ENCODE data around the gene TBC1D22A. TPM values are rescaled to one million over a fixed set of nuclear protein-coding genes. Genes with fewer than 3 reads are reported as not detected.

Gene TBC1D22A
- polyA plus RNA-seq, 1 donor (not counting 4 experiments of a cell fraction or from before 2014, with no cell fraction given): 20.9 TPM

DNA sequence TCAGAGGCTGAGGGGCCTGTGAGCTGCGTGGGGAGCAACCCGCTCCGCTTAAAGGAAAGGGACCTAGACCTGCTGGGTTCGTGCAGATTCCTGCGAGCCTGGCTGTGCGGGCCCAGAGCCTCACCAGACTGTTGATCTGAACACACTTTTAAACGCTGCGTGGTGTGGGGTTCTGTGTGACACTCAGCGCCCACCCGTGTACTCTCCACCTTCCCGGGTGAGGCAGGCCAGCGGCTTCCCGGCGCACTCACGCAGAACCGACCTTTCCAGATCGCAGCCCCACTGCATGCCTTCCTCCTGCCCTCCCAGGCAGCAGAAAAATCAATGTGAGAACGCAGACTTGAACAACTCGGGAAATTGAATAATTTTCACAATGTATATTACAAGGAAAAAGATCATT lies 388.6 kb downstream of the TBC1D22A start:
- H3K4me3 ChIP-seq (ENCODE audit: control insufficient read depth in 2 of 3, extremely low read depth in 1 of 3, insufficient read depth in 2 of 3, low read depth in 1 of 3, low read length in 3 of 3): no peak overlapping the region
- no peaks in the 10 kb centered on the region for H3K9me3 ChIP-seq (ENCODE audit: control insufficient read depth, low read depth, low read length)
- H3K27ac ChIP-seq (ENCODE audit: control insufficient read depth, insufficient read depth, low read length): no peak overlapping the region
- peaks cover 0 to 1% of the 10 kb centered on the region in 2 experiments for H3K36me3 ChIP-seq (ENCODE audit: control insufficient read depth in 2 of 2, extremely low read depth in 1 of 2, insufficient read depth in 2 of 2, low read length in 2 of 2)
- no peaks in the 10 kb centered on the region for H3K79me2 ChIP-seq (ENCODE audit: control insufficient read depth, insufficient read depth, low read length)
- no peaks in the 10 kb centered on the region for H4K20me1 ChIP-seq (ENCODE audit: control insufficient read depth, extremely low read depth, insufficient read depth, low read length)
- no peak overlapping the region for H3K4me2 ChIP-seq (ENCODE audit: control insufficient read depth, extremely low read depth, insufficient read depth, low read depth, low read length)
- no peak for FAIRE-seq
- dilution Hi-C loops (cut with MboI; ENCODE audit: extremely low pct_ligation_motif_present, low sequenced_read_pairs): no loop called here
- H3K9me1 ChIP-seq (ENCODE audit: control insufficient read depth, extremely low read depth, insufficient read depth, low read length): no peaks in the 10 kb centered on the region
- no peak overlapping the region for H3K9ac ChIP-seq (ENCODE audit: control insufficient read depth, extremely low read depth, insufficient read depth, low read length)
- no peak overlapping the region for H2AFZ ChIP-seq (ENCODE audit: control insufficient read depth, low read length)
- TF ChIP-seq, protein P1, sequence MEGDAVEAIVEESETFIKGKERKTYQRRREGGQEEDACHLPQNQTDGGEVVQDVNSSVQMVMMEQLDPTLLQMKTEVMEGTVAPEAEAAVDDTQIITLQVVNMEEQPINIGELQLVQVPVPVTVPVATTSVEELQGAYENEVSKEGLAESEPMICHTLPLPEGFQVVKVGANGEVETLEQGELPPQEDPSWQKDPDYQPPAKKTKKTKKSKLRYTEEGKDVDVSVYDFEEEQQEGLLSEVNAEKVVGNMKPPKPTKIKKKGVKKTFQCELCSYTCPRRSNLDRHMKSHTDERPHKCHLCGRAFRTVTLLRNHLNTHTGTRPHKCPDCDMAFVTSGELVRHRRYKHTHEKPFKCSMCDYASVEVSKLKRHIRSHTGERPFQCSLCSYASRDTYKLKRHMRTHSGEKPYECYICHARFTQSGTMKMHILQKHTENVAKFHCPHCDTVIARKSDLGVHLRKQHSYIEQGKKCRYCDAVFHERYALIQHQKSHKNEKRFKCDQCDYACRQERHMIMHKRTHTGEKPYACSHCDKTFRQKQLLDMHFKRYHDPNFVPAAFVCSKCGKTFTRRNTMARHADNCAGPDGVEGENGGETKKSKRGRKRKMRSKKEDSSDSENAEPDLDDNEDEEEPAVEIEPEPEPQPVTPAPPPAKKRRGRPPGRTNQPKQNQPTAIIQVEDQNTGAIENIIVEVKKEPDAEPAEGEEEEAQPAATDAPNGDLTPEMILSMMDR (optimal IDR thresholded peaks at IDR 0.05 in 1 of 3, IDR thresholded peaks at IDR 0.05 in 1 of 3, conservative IDR thresholded peaks at IDR 0.05 in 1 of 3; ENCODE audit: extremely low read depth in 1 of 3, insufficient read depth in 2 of 3, low read length in 3 of 3): no peak
- no peak for TF ChIP-seq EZH2 (IDR thresholded peaks at IDR 0.05; ENCODE audit: low read length)
- H3K27me3 ChIP-seq (ENCODE audit: control insufficient read depth, extremely low read depth, insufficient read depth, low read length): no peaks in the 10 kb centered on the region
- DNase-seq (ENCODE audit: low read depth, low spot score): no peak
- no peaks in the 10 kb centered on the region for H3K4me1 ChIP-seq (ENCODE audit: control insufficient read depth, extremely low read depth, insufficient read depth, low read length)

- FAIRE-seq (no peak), DNase-seq (ENCODE audit: low read depth, low spot score) (no peak)
- no peak overlapping the region for H3K4me2 ChIP-seq (ENCODE audit: control insufficient read depth, extremely low read depth, insufficient read depth, low read depth, low read length)
Measured at GRCh38 chr22:47151490-47151889, 389.0 kb downstream of the TBC1D22A start.

More at GRCh38 chr22:47151490-47151889, 389.0 kb downstream of the TBC1D22A start:
- H3K36me3 ChIP-seq (ENCODE audit: control insufficient read depth in 2 of 2, extremely low read depth in 1 of 2, insufficient read depth in 2 of 2, low read length in 2 of 2): peaks cover 0 to 1% of the 10 kb centered on the region in 2 experiments
- no peak overlapping the region for H2AFZ ChIP-seq (ENCODE audit: control insufficient read depth, low read length)
- H3K27ac ChIP-seq (ENCODE audit: control insufficient read depth, insufficient read depth, low read length): no peak overlapping the region
- no peak overlapping the region for H3K9ac ChIP-seq (ENCODE audit: control insufficient read depth, extremely low read depth, insufficient read depth, low read length)
- no peaks in the 10 kb centered on the region for H3K79me2 ChIP-seq (ENCODE audit: control insufficient read depth, insufficient read depth, low read length)
- no peaks in the 10 kb centered on the region for H3K9me3 ChIP-seq (ENCODE audit: control insufficient read depth, low read depth, low read length)
- H3K27me3 ChIP-seq (ENCODE audit: control insufficient read depth, extremely low read depth, insufficient read depth, low read length): no peaks in the 10 kb centered on the region
- no peak overlapping the region for H3K4me3 ChIP-seq (ENCODE audit: control insufficient read depth in 2 of 3, extremely low read depth in 1 of 3, insufficient read depth in 2 of 3, low read depth in 1 of 3, low read length in 3 of 3)
- dilution Hi-C loops (cut with MboI; ENCODE audit: extremely low pct_ligation_motif_present, low sequenced_read_pairs): no loop called here
- H3K4me1 ChIP-seq (ENCODE audit: control insufficient read depth, extremely low read depth, insufficient read depth, low read length): no peaks in the 10 kb centered on the region
- H3K9me1 ChIP-seq (ENCODE audit: control insufficient read depth, extremely low read depth, insufficient read depth, low read length): no peaks in the 10 kb centered on the region
- TF ChIP-seq, protein P1 (optimal IDR thresholded peaks at IDR 0.05 in 1 of 3, IDR thresholded peaks at IDR 0.05 in 1 of 3, conservative IDR thresholded peaks at IDR 0.05 in 1 of 3; ENCODE audit: extremely low read depth in 1 of 3, insufficient read depth in 2 of 3, low read length in 3 of 3): no peak
- no peak for TF ChIP-seq EZH2 (IDR thresholded peaks at IDR 0.05; ENCODE audit: low read length)
- H4K20me1 ChIP-seq (ENCODE audit: control insufficient read depth, extremely low read depth, insufficient read depth, low read length): no peaks in the 10 kb centered on the region

All from keratinocyte (primary cell).